Pancreas (tissue), 10 donors: ENCODE data around the gene SULT1A2. TPM values are rescaled to one million over a fixed set of nuclear protein-coding genes. Genes with fewer than 3 reads are reported as not detected.
"Not testable (repeated sequence)": the region's sequence is repeated elsewhere in the genome, so short reads cannot be mapped to it uniquely, and the experiment has no call there.

Experiments
- ATAC-seq, 4 donors: fragments of 200-7000 bp; cut with Tn5 transposase; one replicate each; pipeline versions ENCODE4 v1.8.0 to v1.9.1; 2020; ENCODE audit warnings: mild to moderate bottlenecking in 4 of 4, moderate library complexity in 4 of 4
- DNase-seq, 6 donors: peaks; one replicate each; pipeline ENCODE4 v3.0.0-alpha.2; 2020
- FAIRE-seq: peaks from 2 replicates; lab custom pipeline; 2012; peaks lifted over from hg19 to GRCh38; lab: Jason Lieb, UNC
- H3K27ac ChIP-seq, 4 donors: fragments of 200-600 bp; sonication (generic); 1 replicate in 3 of 4; 2 replicates in 1 of 4; pipeline versions ENCODE4 v1.5.0 to v1.8.0; 2020
- H3K27me3 ChIP-seq, 4 donors: fragments of 200-600 bp; one replicate each; pipeline ENCODE4 v1.8.0; 2021
- H3K36me3 ChIP-seq, 3 donors: fragments of 200-600 bp; sonication (generic) in 1 of 3; one replicate each; pipeline versions ENCODE4 v1.5.0 to v1.8.0; 2020 to 2021
- H3K4me1 ChIP-seq, 3 donors: fragments of 200-600 bp; one replicate each; pipeline ENCODE4 v1.8.0; 2021
- H3K4me3 ChIP-seq, 4 donors: fragments of 200-600 bp; sonication (generic) in 2 of 4; one replicate each; pipeline versions ENCODE4 v1.5.0 to v1.8.0; 2020 to 2021
- H3K9me3 ChIP-seq, 4 donors: fragments of 200-600 bp; one replicate each; pipeline ENCODE4 v1.8.0; 2021
- CTCF ChIP-seq, 4 donors: fragments of 200-600 bp; sonication (generic) in 3 of 4; IDR thresholded peaks; one replicate each; pipeline versions ENCODE4 v1.5.0 to v1.8.0; 2021; ENCODE audit warnings: antibody characterized with exemption in 4 of 4
- WGBS, 2 donors: extraction: QIAGEN DNeasy Blood & Tissue Kit; methylation state at CpG; one replicate each; pipeline ENCODE4 v1.1.7; 2013; 5-methylcytosine and 5-hydroxymethylcytosine counted together
- intact Hi-C, 3 donors: fragments of 100-400 bp; cut with DNase I; formaldehyde crosslinking; loops; one replicate each; pipeline versions ENCODE4 v1.11.1 to v1.14.2; 2022
- polyA plus RNA-seq, 2 donors: library from polyadenylated mRNA; stranded (reverse); fragments of 200-250 nt; gene quantifications; one replicate each; pipeline ENCODE4 v1.2.3, GENCODE V29; 2013
- total RNA-seq, 6 donors: library from RNA; stranded (reverse); fragmentation: NEBNext Ultra II Directional in 4 of 6; extraction: Animal tissue kit (Norgen Biotek cat#: 25700) in 4 of 6; gene quantifications; one replicate each; pipeline versions ENCODE4 v1.2.1 to v1.2.4, GENCODE V29; 2021 to 2023
- donor health status: healthy with polysubstance abuse.
- donor health status: DM: no; HTN: no; CAD: no; lungs with moderate emphysema.
- donor health status: DM: no; HTN: no; CAD: no.
- donor health status: control.
- donor health status: control.
- donor health status: Bipolar disorder and iron deficiency.
- donor health status: DM: yes; HTN: yes; CAD: no.
- donor health status: DM: no; HTN: no; CAD: no.
- donor health status: DM: no; HTN: no; CAD: no.
- donor health status: DM: yes; HTN: yes; CAD: no.

Gene SULT1A2
- total and polyA plus RNA-seq, 8 donors = 0.41 to 6.0 (median 1.4) TPM

- peak in 3 of 4 donors; percentile 4 to 14 (median 13) for ATAC-seq
- H3K27ac ChIP-seq, FAIRE-seq, intact Hi-C loops, H3K36me3 ChIP-seq, H3K9me3 ChIP-seq, H3K27me3 ChIP-seq, H3K4me3 ChIP-seq, DNase-seq: not testable (repeated sequence)
- H3K4me1 ChIP-seq = peaks cover 7 to 16% (median 15%) of the 10 kb centered on the region in 3 donors
- no CpG with 5 or more reads among the region's 17 CpGs for WGBS, 2 donors
These were observed 15.8 kb upstream of the SULT1A2 start for GRCh38 chr16:28612359-28613280.

- Histone ChIP-seq H3K4me3 (peak overlapping the region in 1 of 4 donors; percentile 34), H3K27me3 (no peaks in the 10 kb centered on the region), H3K36me3 (no peaks in the 10 kb centered on the region), H3K4me1 (peaks cover 7 to 16% (median 15%) of the 10 kb centered on the region in 3 donors), H3K27ac (peak overlapping the region; percentile 37 to 65 (median 52)), H3K9me3 (no peaks in the 10 kb centered on the region)
- intact Hi-C loops = no loop called here
- no peak for FAIRE-seq
- DNase-seq = peak in 1 of 6 donors; percentile 30
- ATAC-seq = no peak
- TF ChIP-seq CTCF (IDR thresholded peaks at IDR 0.05) = no peak
- WGBS, 2 donors = 44 to 51% methylated on average over 10 of the region's 10 CpGs
These were observed 13.8 kb upstream of the SULT1A2 start for GRCh38 chr16:28610595-28611191.

GRCh38 chr16:28609631-28610594 is 13.1 kb upstream of the SULT1A2 start, which contains the start of gene SULT1A1:
TSS of gene SULT1A1 (minus strand) at chr16:28610044. CDS start at chr16:28608855, 1,189 bp downstream.
- FAIRE-seq (no peak), ATAC-seq (peak; percentile 83 to 91 (median 84)), DNase-seq (peak; percentile 76 to 96 (median 82))
- H3K9me3 ChIP-seq = no peaks in the 10 kb centered on the region
- H3K4me3 ChIP-seq = peak within 1 kb of the TSS in 1 of 4 donors; percentile 34
- intact Hi-C loops = no loop called here
- H3K27me3 ChIP-seq = no peaks in the 10 kb centered on the region
- no peak for TF ChIP-seq CTCF (IDR thresholded peaks at IDR 0.05)
- 7% methylated on average over 11 of the region's 11 CpGs for WGBS, 2 donors
- peaks cover 7 to 16% (median 15%) of the 10 kb centered on the region in 3 donors for H3K4me1 ChIP-seq
- H3K27ac ChIP-seq = peak within 1 kb of the TSS; percentile 42 to 65 (median 52)
- no peaks in the 10 kb centered on the region for H3K36me3 ChIP-seq

- H3K27me3 ChIP-seq, intact Hi-C loops, H3K9me3 ChIP-seq, FAIRE-seq, H3K36me3 ChIP-seq: not testable (repeated sequence)
- DNase-seq = peak in 3 of 6 donors; percentile 40 to 86 (median 57)
- 68 to 69% methylated on average over 10 of the region's 11 CpGs for WGBS, 2 donors
- H3K27ac ChIP-seq = peak overlapping the region; percentile 42 to 65 (median 52)
- peak overlapping the region in 1 of 4 donors; percentile 34 for H3K4me3 ChIP-seq
- H3K4me1 ChIP-seq = peaks cover 7 to 16% (median 15%) of the 10 kb centered on the region in 3 donors
- peak in 3 of 4 donors; percentile 2 to 16 (median 6) for ATAC-seq
These were observed 12.2 kb upstream of the SULT1A2 start for GRCh38 chr16:28608867-28609596.

- ATAC-seq, H3K36me3 ChIP-seq, H3K27ac ChIP-seq, intact Hi-C loops, H3K4me3 ChIP-seq, H3K9me3 ChIP-seq, FAIRE-seq, H3K27me3 ChIP-seq: not testable (repeated sequence)
- DNase-seq = peak in 2 of 6 donors; percentile 44 to 78
- 90 to 97% methylated on average over 6 of the region's 7 CpGs for WGBS, 2 donors
- peaks cover 7 to 16% (median 15%) of the 10 kb centered on the region in 3 donors for H3K4me1 ChIP-seq
These were observed 11.6 kb upstream of the SULT1A2 start for GRCh38 chr16:28608496-28608808.

GRCh38 chr16:28607681-28608495 is 11.0 kb upstream of the SULT1A2 start:
- H3K4me3 ChIP-seq, H3K27ac ChIP-seq, H3K36me3 ChIP-seq, FAIRE-seq, H3K9me3 ChIP-seq, ATAC-seq, intact Hi-C loops, H3K27me3 ChIP-seq: not testable (repeated sequence)
- 87 to 94% methylated on average over 10 of the region's 10 CpGs for whole genome bisulfite sequencing, 2 donors
- peaks cover 7 to 16% (median 15%) of the 10 kb centered on the region in 3 donors for H3K4me1 ChIP-seq
- DNase-seq = peak in 1 of 6 donors; percentile 13
